HG03045 (cell line): ENCODE results near the gene COL15A1.

Experiments used
- ATAC-seq: cut with Tn5 transposase; IDR thresholded peaks from one replicate; pipeline ENCODE4 v1.9.1; 2021; ENCODE audit warnings: mild to moderate bottlenecking, moderate library complexity; ENCODE audit not compliant: unreplicated experiment

Gene COL15A1

DNA sequence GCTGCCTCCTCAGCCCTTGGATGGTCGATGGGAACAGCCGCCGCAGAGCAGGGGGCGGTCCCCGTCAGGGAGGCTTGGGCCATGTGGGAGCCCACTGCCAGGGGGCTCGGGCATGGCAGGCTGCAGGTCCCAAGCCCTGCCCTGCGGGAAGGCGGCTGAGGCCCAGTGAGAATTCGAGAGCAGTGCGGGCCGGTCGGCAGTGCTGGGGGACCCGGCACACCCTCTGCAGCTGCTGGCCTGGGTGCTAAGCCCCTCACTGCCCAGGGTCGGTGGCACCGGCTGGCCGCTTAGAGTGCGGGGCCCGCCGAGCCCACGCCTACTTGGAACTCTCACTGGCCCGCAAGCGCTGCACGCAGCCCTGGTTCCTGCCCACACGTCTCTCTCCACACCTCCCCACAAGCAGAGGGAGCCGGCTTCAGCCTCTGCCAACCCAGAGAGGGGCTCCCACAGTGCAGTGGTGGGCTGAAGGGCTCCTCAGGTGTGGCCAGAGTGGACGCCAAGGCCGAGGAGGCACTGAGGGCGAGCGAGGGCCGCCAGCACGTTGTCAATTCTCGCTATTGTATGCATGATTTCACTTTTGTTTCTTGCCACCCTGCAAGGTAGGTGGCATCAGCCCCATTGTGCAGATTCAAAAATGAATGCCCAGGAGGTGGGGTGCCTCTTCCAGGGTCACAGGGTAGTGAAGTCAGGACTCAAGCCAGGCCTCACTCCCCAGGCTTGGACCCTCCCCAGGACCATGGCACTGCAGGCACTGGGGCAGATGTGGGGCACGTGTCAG lies 48.6 kb downstream of the COL15A1 start:
- no peak for ATAC-seq

DNA sequence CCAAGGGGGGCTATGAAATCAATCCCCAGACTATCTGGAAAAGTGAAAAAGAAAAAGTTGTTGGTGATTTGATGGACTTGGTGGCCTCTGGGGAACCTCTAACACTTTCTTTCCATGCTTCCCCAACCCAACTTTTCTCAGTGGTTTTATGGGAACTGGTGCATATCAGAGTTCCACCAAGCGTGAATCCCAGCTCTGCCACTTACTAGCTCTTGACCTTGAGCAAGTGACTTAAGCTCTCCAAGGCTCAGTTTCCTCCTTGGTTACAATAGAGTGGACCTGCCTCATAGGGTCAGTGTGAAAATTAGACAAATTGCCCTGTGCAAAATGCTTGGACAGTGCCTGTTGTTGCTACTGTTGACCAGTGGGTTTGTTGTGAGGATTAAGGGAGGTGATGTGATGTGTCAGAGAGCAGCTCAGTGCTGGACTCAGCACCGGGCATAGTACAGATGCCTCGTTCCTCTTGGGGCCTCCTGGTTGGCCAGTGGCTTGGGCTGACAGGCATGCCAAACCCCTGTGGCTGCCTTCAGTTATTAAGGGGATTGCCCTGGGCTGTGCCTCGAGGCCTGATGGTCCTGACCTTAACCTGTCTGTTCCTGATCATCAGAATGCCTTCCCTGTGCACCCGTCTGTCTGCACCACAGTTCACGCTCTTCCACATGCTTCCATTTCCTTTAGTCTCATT lies 49.3 kb downstream of the COL15A1 start:
- peak; percentile 31 for ATAC-seq

DNA sequence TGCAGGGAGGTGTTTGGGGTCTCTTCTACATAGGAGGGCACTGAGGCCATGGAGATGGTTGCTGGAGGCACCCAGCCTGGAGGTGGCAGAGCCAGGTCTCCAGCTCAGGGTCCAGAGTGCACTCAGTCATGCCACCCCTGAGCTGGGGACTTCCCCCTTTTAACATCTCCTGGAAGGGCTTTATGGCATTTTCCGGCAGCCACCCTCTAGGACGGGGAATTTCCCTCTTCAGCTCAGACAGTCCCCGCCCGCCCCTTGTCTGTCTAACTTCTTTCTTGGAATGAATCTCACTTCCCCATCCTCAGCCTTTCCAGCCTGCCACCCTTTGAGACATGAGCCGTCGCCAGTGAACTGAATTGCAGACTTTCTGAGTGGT lies 49.9 kb downstream of the COL15A1 start:
- peak; percentile 78 for ATAC-seq

DNA sequence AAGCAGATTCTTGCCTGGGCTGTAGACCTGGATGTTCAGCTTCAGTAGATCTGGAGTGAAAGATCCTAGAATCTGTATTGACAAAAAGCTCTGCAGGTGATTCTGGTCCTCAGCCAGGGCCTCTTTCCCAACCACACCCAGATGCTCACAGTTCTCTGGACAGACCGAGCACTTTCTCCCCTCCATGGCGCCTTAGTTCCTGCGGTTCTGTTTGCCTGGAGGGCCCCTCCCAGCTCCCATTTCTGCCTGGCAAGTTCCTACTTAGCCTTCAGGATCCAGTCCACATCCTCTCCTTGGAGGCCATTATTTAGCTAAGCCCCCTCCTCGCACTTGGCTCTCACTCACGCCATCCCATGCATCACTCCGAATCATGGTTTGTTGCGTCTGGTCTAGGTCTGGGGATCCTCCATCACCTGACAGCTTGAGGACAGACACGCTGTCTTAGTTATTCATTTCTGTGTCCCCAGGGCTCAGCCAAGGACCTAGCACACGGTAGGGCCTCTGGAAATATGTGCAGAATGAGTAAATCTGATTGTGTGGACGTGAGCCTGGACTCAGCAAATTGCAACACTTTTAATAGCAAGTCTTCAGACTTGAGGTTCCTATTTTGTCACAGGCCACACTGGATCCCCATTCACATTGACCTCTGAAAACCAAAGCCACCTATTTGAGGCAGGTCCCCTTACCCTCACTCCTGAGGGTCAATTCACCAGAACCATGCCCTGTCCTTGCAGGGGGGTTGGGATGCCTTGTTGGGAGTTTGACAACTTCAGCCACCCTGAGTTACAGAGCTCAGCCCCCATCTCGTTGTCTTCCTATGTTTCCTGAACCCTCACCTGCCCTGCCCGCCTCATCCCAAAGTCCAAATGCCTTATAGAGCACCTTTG lies 50.7 kb downstream of the COL15A1 start:
- ATAC-seq: no peak

DNA sequence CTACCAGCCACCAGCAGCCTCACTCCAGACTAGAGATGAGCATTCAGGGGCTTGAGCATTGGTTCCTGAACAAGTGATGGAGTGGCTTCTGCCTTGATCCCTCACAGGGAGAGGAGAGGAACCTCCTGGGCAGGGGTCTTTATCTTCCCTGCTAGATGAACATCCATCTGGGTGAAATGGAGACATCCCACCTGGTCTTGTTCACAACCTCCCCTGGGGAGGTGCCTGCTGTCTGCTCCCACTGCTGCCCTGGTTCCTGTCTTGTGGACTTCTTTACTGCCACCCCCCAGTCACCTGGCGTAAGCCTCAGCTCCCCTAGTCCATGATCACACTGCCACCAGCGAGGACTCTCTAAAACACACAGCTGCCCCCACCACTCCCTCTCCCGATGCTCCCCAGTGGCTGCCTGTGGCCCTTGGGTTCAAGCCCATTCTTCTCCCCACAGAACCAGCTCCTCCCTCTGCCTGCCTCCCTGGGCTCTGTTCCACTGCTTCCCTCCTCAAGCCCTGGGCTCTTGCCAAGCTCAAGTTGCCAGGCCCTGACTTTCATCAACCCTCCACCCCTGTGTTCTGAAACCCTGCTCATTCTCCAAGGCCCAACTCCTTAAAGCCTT lies 51.5 kb downstream of the COL15A1 start:
- ATAC-seq: no peak

DNA sequence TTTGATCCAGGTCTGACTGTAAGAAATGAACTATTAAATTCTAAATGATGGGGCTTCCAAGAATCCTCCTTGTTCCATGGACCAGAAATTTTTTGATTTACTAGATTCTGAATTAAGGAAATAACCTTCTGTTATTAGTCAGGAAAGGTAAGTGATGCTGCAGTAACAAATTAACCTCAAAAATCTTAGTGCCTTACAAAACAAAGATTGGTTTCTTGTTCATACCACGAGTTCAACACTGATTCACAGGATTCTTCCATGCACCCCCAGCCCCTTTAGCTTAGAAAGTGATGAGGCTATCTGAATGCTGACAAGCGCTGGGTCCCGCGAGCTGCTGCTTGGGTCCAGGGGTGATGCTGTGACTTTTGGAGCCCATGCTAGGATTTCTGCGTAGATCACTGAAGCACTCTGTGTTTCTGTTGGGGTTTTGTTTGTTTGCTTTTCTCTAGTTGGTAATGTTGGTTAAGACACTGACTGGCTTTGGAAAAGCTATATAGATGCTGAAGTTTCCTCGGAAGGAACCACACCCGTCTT lies 52.3 kb downstream of the COL15A1 start:
- ATAC-seq: no peak

DNA sequence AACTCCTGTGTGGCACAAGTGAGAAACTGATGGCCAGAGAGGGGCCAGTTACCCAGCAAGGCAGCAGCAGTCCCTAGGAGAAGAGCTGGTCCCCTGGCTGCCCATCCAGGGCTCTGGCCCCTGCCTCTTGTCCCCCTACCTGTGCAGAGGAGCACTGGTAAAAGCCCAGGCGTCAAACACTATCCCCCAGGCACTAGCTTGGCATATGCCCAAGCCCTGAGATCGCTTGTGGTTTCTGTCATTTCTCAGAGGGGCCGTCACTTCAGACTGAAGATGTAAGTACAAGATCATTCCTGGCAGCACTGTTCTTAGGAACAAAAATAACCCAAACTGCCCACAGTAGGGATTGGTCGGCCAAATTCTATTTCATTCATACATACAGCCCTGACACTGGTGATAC lies 53.9 kb downstream of the COL15A1 start:
- no peak for ATAC-seq

DNA sequence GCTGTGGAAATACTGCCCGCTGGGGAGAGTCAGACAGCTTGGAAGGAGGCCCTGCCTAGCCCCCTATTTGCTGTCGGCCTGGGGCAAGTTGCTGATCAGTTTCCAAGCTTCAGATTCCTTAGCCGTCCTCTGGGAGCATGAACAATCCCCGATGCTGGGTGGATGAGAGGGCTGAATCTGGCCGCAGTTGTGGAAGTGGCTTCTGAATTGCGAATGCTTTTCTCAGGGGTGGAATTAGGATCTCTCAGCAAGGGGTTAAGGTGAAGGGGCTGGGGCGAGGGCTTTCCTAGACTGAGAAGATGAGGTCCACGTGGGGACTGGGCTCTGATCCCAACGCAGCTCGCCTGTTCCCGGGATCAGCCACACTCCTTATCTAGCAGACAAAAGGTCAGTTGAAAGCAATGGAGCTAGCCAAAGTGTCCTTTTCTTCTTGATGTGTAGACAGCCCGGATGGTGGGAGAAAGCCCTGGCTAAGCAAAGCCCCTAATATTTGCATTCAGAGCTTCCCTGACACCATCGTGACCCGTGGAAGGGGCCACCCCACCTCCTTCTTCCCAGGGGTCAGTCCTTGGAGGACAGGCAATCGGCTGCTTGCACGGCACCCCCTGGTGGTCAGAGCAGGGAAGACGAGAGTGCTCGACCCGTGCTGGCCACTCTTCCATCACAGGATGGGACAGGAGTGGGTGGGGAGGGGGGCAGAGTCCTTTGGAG lies 54.9 kb downstream of the COL15A1 start:
- ATAC-seq: no peak

DNA sequence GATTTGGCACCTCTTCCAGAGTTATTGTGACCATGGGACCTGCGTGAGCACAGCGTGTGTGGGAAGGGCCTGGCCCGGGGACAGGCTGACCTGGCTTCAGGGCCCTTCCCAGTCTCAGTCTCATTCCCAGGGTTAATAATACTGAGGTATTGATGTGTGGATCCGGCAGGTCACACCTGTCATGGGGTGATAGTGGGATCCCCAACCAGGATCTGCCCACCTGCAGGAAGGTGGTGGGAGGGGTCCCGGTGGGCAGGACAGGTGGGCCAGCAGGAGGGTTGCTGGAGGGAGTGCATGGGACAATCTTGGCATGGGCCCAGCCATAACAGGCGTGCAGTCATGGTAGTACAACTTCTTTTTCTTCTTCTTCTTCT lies 55.4 kb downstream of the COL15A1 start:
- no peak for ATAC-seq

DNA sequence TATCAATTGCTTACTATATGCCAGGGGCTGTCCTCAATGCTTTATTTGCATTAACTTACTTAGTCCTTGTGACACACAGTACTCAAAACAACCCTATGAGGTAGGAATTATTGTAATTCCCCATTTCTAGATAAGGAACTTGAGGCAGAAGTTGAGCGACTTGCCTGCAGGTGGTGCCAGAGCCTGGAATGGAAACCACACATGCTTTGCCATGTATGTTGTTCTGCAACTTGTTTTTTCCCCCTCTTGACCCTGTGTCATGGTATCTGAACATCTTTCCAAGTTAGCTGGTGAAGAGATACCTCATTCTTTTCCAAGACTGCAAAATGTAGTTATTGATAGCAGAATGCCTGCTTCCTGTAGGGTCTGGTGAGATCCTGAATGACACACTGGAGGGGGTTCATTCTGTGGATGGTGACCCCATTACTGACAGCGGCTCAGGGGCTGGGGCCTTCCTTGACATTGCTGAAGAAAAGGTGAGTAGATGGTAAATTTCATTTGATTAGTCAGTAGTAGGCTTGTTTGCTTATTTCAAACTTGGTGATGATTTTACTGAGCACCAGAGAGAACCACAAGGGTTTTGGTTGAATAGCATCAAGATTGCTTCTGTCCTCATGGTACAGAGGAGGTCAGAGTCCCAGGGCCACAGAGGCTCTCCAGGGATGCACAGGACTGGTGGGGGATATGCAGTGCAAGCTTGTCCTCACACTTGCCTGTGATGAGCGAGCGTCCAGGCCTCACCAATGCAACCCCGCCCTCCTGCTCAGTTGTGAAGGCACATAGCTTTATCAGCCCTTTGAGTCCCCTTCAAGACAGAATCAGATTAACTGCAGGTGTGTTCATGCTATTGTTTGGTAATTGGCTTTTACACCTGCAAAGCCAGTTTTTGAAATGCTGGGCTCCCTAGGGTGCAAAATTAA lies 57.0 kb downstream of the COL15A1 start:
- no peak for ATAC-seq

DNA sequence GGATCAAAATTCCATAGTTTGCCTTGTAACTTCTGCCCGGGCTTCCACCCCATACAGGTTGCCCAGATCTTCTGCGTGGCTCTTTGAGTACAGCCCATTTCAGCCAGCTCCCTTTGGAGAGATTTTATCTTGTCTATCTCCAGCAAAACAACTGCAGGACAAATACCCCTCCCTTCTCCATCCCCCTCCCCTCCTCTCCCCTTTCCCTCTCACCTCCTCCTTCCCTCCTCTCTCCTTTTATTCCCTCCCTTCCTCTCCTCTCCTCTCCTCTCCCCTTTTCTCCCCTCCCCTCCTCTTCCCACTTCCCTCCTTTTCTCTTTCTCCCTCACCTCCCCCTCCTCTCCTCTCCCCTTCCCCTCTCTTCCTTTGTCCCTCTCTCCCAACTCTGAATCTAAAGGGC lies 58.2 kb downstream of the COL15A1 start:
- no peak for ATAC-seq

DNA sequence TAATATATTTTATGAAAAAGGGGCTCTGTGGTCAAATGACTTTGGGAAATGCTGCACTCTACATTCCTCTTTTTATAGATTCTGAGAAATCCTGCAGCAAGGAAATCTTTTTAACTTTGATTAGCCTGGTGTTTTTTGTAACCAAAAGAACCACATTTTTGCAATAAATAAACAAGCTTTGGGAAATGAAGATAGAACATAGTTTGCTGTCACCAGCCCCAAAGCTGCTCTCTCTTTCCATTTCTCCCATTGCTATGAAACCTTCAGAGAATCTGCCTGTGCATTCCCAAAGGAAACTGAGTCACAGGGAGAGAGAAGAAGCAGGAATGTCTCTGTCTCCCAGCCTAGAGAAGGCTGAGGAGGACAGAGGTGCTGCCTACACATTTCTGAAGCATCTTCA lies 59.0 kb downstream of the COL15A1 start:
- no peak for ATAC-seq

DNA sequence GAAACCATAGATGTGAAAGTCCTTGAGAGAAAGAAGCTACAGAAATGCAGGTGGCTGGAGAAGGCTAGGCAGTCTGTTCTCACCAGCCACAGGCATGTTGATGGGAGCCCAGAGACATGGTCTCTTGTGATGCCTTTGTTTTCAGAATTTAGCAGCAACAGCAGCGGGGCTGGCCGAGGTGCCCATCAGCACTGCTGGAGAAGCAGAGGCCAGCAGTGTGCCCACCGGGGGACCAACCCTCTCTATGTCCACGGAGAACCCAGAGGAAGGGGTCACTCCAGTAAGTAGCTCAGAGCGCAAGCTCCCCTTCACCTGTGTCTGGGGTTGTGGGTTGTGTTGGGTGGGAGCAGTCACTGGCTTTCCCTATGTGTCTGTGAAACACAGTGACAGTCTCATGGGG lies 59.6 kb downstream of the COL15A1 start:
- no peak for ATAC-seq

DNA sequence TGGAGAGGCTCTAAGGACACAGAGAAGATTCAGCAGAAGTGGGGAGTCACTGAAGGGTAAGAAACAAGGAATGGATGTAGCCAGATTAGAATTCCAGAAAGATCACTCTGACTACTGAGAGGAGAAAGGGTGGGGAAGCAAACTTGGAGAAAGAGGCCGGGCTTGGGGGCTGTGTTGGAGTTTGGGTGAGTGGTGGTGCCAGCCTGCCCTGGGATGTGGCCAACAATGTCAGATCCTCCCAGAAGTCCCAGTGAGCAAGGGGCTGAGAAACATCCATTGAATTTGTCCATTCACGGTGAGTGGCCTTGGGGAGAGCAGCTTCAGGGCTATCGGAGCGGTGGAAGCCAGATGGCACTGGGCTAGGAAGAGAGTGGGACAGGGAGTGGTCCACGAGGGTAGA lies 60.4 kb downstream of the COL15A1 start:
- no peak for ATAC-seq

DNA sequence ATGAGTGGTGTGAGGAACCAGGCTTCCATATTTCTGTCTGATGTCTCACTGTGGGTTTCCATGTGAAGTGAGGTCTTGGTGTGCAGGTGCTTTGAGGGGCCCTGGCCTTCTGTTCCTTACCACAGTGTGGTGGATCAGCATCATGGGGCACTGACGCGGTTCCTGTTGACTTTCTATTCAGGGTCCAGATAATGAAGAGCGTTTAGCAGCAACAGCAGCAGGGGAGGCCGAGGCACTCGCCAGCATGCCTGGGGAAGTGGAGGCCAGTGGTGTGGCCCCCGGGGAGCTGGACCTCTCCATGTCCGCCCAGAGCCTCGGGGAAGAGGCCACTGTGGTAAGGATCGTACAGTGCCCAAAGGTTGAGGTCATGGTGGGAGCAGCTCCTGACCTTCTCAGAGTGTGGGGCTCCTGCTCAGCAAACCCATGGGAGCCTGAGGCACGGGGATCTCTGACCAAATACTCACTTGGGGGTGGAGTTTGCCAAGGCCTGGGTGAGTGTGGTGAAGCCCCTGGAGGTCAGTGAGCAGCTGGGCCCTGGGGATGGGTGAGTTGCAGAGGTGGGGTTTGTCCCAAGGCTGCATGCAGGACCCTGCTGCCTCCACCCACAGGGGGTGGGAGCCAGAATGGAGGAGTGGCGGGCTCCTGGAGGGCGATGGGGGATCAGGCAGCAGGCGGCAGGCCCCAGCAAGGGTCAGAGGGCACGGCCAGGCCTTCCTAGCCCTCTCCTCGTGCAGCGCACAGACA lies 61.2 kb downstream of the COL15A1 start:
- ATAC-seq: no peak

DNA sequence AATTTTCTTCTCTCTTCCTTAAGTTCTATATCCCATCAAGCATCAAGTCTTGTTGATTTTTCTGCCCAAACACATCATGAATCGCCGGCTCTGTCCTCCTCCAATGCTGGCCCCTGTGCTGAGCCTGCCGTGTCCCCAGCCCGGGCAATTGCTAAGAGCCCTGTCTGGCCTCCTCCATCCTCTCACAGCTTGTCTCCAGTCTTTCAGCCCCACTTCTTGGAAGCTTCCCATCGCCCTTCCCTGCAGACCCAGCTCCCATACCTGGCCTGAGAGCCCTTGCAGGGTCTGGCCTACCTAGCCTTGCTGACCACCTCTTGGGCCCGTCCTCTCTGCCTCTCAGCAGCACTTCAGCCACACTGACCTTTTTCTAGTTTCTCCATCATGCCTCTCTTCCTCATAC lies 61.9 kb downstream of the COL15A1 start:
- ATAC-seq: no peak

DNA sequence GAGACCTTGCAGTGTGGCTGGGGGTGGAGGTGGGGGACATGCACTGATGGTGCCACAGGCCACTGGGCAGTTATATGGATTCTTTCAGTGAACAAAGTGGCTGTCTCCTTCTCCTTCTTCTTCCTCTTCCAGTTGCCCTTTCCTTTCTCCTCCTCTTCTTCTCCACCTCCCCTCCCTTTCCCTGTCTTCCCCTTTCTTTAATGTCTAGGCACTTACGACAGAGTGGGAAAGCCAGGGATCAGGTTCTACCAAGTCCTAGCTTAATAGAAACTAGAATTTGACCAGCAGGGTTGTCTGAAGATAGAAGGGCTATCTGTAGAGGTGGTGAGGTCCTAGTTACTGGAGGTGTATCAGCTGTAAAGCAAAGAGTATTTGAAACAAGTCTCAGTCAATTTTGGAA lies 62.8 kb downstream of the COL15A1 start:
- no peak for ATAC-seq

DNA sequence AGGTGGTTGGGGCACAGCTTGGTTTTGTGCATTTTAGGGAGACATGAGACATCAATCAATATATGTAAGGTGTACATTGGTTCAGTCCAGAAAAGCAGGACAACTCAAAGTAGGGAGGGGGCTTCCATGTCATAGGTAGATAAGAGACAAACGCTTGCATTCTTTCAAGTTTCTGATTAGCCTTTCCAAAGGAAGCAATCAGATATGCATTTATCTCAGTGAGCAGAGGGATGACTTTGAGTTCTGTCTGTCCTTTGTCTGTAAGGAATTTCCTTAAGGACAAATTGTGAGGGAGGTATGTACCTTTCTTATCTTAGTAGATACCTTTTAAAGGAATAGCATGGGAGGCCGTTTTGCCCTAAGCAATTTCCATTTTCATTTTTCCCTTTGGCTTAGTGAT lies 63.3 kb downstream of the COL15A1 start:
- ATAC-seq: no peak

DNA sequence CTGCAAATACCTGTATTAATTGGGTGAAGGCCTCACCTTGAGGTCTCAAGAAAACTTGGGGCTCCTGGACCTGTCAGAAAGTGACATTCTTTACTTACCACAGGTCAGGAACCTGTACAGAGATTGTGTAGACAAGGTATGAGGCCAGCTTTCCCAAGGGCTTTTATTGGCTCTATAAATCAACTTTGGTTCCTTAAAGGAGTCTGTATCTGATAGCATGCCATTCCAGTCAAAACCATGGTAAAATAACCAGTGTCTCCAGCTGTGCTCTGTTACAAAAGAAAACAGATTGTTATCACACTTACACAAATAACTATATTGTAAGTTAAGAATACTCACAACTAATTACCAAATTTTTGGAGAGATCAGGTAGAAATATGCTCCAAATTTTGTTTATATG lies 64.5 kb downstream of the COL15A1 start:
- no peak for ATAC-seq
